K562 (cell line): ENCODE measurements around the gene LAPTM4A. TPM values are rescaled to one million over a fixed set of nuclear protein-coding genes. Genes with fewer than 3 reads are reported as not detected.

Source experiments
- ATAC-seq: fragments of 200-7000 bp; cut with Tn5 transposase; 3 replicates; pipeline ENCODE4 v1.9.1; 2020; ENCODE audit warnings: moderate library complexity
- BruUV-seq: library from RNA; stranded (reverse); fragments of 400-500 nt; replicated peaks from 2 replicates; lab custom pipeline; 2021; lab: Mats Ljungman, UMichigan
- CTCF ChIA-PET: fragments of 300-600 bp; formaldehyde crosslinking; extraction: SDS; loops from one replicate; lab custom pipeline; 2021; ENCODE audit warnings: low intra/inter-chr PET ratio; lab: Yijun Ruan, JAX
- POLR2A ChIA-PET: fragments of 300-600, 350-650 bp; sonication (Branson Sonifier 250); formaldehyde crosslinking; extraction: SDS; loops from one replicate; lab custom pipeline; 2021; ENCODE audit warnings: antibody characterized with exemption, inconsistent platforms; lab: Yijun Ruan, JAX
- DNase-seq, 4 experiments: peaks; one replicate each; pipeline versions ENCODE4 v3.0.0 to v3.0.0-alpha.2; 2011 to 2018; ENCODE audit warnings: low spot score in 3 of 4, mixed read lengths in 3 of 4; ENCODE audit errors: extremely low read depth in 1 of 4
- FAIRE-seq: peaks from 2 replicates; lab custom pipeline; 2011; peaks lifted over from hg19 to GRCh38; lab: Jason Lieb, UNC
- H2AFZ ChIP-seq: 2 replicates; pipeline ENCODE4 v1.6.0; 2011; ENCODE audit warnings: low read depth, low read length, control low read depth, inconsistent platforms
- H3K27ac ChIP-seq: fragments of 200-600 bp; 3 replicates; pipeline ENCODE4 v1.8.0; 2011; ENCODE audit warnings: low read depth, mild to moderate bottlenecking, control low read depth, inconsistent platforms, low read length, moderate library complexity, mixed read lengths; ENCODE audit errors: extremely low read depth
- H3K27me3 ChIP-seq, 2 experiments: fragments of 300-600 bp in 1 of 2; 2 replicates in 1 of 2; 3 replicates in 1 of 2; pipeline versions ENCODE4 v1.6.0 to v1.8.0; 2011; ENCODE audit warnings: inconsistent platforms in 2 of 2, low read length in 2 of 2, mild to moderate bottlenecking in 1 of 2, mixed read lengths in 1 of 2, moderate library complexity in 1 of 2; ENCODE audit not compliant: control insufficient read depth in 2 of 2, insufficient read depth in 2 of 2
- H3K36me3 ChIP-seq: fragments of 300-600 bp; 3 replicates; pipeline ENCODE4 v1.8.0; 2011; ENCODE audit warnings: mild to moderate bottlenecking, low read length, inconsistent platforms; ENCODE audit not compliant: control insufficient read depth, insufficient read depth
- H3K4me1 ChIP-seq, 2 experiments: fragments of 200-600 bp in 1 of 2; replicated peaks in 1 of 2; 2 replicates in 1 of 2; 3 replicates in 1 of 2; pipeline versions ENCODE4 v1.5.1 to v1.8.0; 2011; ENCODE audit warnings: inconsistent platforms in 2 of 2, low read length in 2 of 2, mild to moderate bottlenecking in 1 of 2, mixed read lengths in 1 of 2, moderate library complexity in 1 of 2; ENCODE audit not compliant: control insufficient read depth in 2 of 2, insufficient read depth in 2 of 2
- H3K4me2 ChIP-seq: 2 replicates; pipeline ENCODE4 v1.6.1; 2011; ENCODE audit warnings: low read length, control low read depth, inconsistent platforms, mixed read lengths; ENCODE audit not compliant: insufficient read depth
- H3K4me3 ChIP-seq: fragments of 200-600 bp; sonication (generic), shearing (Covaris generic); 2 replicates; pipeline ENCODE4 v1.5.1; 2016; ENCODE audit warnings: control low read depth, inconsistent platforms
- H3K79me2 ChIP-seq: fragments of 200-600 bp; 3 replicates; pipeline ENCODE4 v1.8.0; 2011; ENCODE audit warnings: low read length, inconsistent platforms; ENCODE audit not compliant: control insufficient read depth, insufficient read depth
- H3K9ac ChIP-seq, 2 experiments: 2 replicates each; pipeline versions ENCODE4 v1.6.0 to v1.6.1; 2011; ENCODE audit warnings: low read depth in 2 of 2, low read length in 2 of 2, control low read depth in 1 of 2, inconsistent platforms in 1 of 2, mild to moderate bottlenecking in 1 of 2, mixed read lengths in 1 of 2; ENCODE audit not compliant: insufficient read depth in 1 of 2
- H3K9me1 ChIP-seq: one replicate; pipeline ENCODE4 v1.6.0; 2011; ENCODE audit warnings: inconsistent platforms, mild to moderate bottlenecking, low read length, moderate library complexity; ENCODE audit not compliant: control insufficient read depth, insufficient read depth
- H3K9me3 ChIP-seq: replicated peaks from 2 replicates; pipeline ENCODE4 v1.5.1; 2011; ENCODE audit warnings: low read depth, low read length, inconsistent platforms; ENCODE audit not compliant: control insufficient read depth, insufficient read depth
- H4K20me1 ChIP-seq: replicated peaks from 2 replicates; pipeline ENCODE4 v1.6.1; 2011; ENCODE audit warnings: low read length, inconsistent platforms, mixed read lengths; ENCODE audit not compliant: control insufficient read depth, insufficient read depth
- HNRNPH1 ChIP-seq: fragments of 200-400 bp; formaldehyde crosslinking; optimal IDR thresholded peaks from 2 replicates; pipeline ENCODE3; 2017; ENCODE audit warnings: low read depth, mild to moderate bottlenecking, low read length, moderate library complexity
- IRF1 ChIP-seq: sonication (generic); formaldehyde crosslinking; IDR thresholded peaks from 2 replicates; pipeline ENCODE4 v1.8.0; 2022; ENCODE audit warnings: missing genetic modification reagents, mild to moderate bottlenecking, borderline replicate concordance
- KDM4B ChIP-seq, 2 experiments: fragments of 450-650 bp in 1 of 2; sonication (generic) in 1 of 2; IDR thresholded peaks; 2 replicates each; pipeline ENCODE4 v1.6.1; 2016 to 2017; ENCODE audit warnings: borderline replicate concordance in 2 of 2, antibody characterized with exemption in 1 of 2, low read depth in 1 of 2, mild to moderate bottlenecking in 1 of 2
- MYC ChIP-seq, 2 experiments: fragments of 250-450 bp in 1 of 2; sonication (Bioruptor Pico) in 1 of 2; IDR thresholded peaks; 2 replicates each; pipeline versions ENCODE4 v1.5.1 to v1.6.1; 2012 to 2021; ENCODE audit warnings: low read depth in 2 of 2, borderline replicate concordance in 1 of 2, improper control_type of control experiment in 1 of 2, low read length in 1 of 2, mild to moderate bottlenecking in 1 of 2, moderate library complexity in 1 of 2
- PCBP1 ChIP-seq: fragments of 200-400 bp; formaldehyde crosslinking; IDR thresholded peaks from 2 replicates; pipeline ENCODE4 v1.6.1; 2018; ENCODE audit warnings: mild to moderate bottlenecking, low read depth, low read length; ENCODE audit not compliant: poor library complexity, severe bottlenecking
- SAFB ChIP-seq: fragments of 200-400 bp; formaldehyde crosslinking; IDR thresholded peaks from 2 replicates; pipeline ENCODE4 v1.6.1; 2017; ENCODE audit warnings: low read depth, low read length, borderline replicate concordance
- SFPQ ChIP-seq: fragments of 200-400 bp; formaldehyde crosslinking; IDR thresholded peaks from 2 replicates; pipeline ENCODE4 v1.6.1; 2017; ENCODE audit warnings: mild to moderate bottlenecking, low read depth, low read length, moderate library complexity
- STAG1 ChIP-seq: sonication (generic); formaldehyde crosslinking; IDR thresholded peaks from 2 replicates; pipeline ENCODE4 v1.5.0; 2020; ENCODE audit warnings: missing genetic modification reagents, borderline replicate concordance
- TAF9B ChIP-seq: fragments of 450-650 bp; IDR thresholded peaks from 2 replicates; pipeline ENCODE4 v1.6.1; 2018; ENCODE audit warnings: mild to moderate bottlenecking; ENCODE audit not compliant: partially characterized antibody
- ZBTB17 ChIP-seq: fragments of 450-650 bp; formaldehyde crosslinking; IDR thresholded peaks from 2 replicates; pipeline ENCODE4 v1.4.0; 2020; ENCODE audit warnings: mild to moderate bottlenecking
- ZBTB34 ChIP-seq: fragments of 250-450 bp; sonication (Bioruptor Pico); IDR thresholded peaks from 2 replicates; pipeline ENCODE4 v1.8.0; 2021; ENCODE audit warnings: mild to moderate bottlenecking, moderate library complexity
- ZNF398 ChIP-seq: fragments of 250-450 bp; sonication (Bioruptor Pico); IDR thresholded peaks from 2 replicates; pipeline ENCODE4 v1.8.0; 2021; ENCODE audit warnings: moderate library complexity, mild to moderate bottlenecking, inconsistent platforms
- WGBS: fragments of 100-300 bp; shearing (Covaris generic); methylation state at CpG from one replicate; pipeline ENCODE4 v1.1.6; 2016; ENCODE audit warnings: low coverage, mixed read lengths; ENCODE audit not compliant: insufficient coverage; ENCODE audit errors: missing lambda C conversion rate; 5-methylcytosine and 5-hydroxymethylcytosine counted together
- in situ Hi-C: fragments of 300-500 bp; cut with MboI; formaldehyde crosslinking; loops from 4 replicates; pipeline ENCODE4 v1.15.0; 2018; ENCODE audit warnings: inconsistent platforms, mixed read lengths
- intact Hi-C: fragments of 100-400 bp; cut with micrococcal nuclease; formaldehyde crosslinking; loops from 2 replicates; pipeline ENCODE4 v1.14.2; 2022
- polyA plus RNA-seq, 8 experiments: library from polyadenylated mRNA; depleted of rRNA in 4 of 8; stranded (reverse) in 5 of 8; unstranded in 3 of 8; fragments of >200 nt; fragmentation: Nextera tagmentation in 2 of 8; fragmentation: Illumina TruSeq in 1 of 8; extraction: Ambion mirVana in 2 of 8; extraction: Trizol in 1 of 8; gene quantifications; 2 replicates each; pipeline versions ENCODE4 v1.2.1 to v1.2.3, GENCODE V29; 2011 to 2014; ENCODE audit warnings: inconsistent platforms in 1 of 8, missing spikeins in 1 of 8
- total RNA-seq, 7 experiments: library from RNA; depleted of rRNA in 6 of 7; stranded (reverse); fragments of >200 nt in 6 of 7; fragmentation: Illumina TruSeq in 2 of 7; extraction: Trizol in 2 of 7; gene quantifications; 2 replicates each; pipeline versions ENCODE4 v1.2.1 to v1.2.3, GENCODE V29; 2011 to 2021; ENCODE audit warnings: low replicate concordance in 1 of 7

Gene LAPTM4A
- total and polyA plus RNA-seq, 9 of the 15 experiments (the other 6 are each of a cell fraction or from before 2014, with no cell fraction given), result 13.4 to 157 (median 50.1) TPM

- H3K9me3 ChIP-seq, result no peaks in the 10 kb centered on the region; the same call in 1 of the 2 replicates
- ATAC-seq (peak; percentile 93), FAIRE-seq (peak; percentile 96), DNase-seq (peak; percentile 84 to 90 (median 88))
- CTCF ChIA-PET, result interaction anchor here (0.6 to 4.4 kb wide), 5 partner anchors 82 to 231 kb away, joined by 3 to 64 read pairs (median 3); no protein-coding TSS in a partner anchor
- H3K27me3 ChIP-seq, result no peaks in the 10 kb centered on the region
- intact Hi-C loops (loop anchor here (1.0 to 10.0 kb wide), 3 partner anchors 83 to 1713 kb away; no protein-coding TSS in a partner anchor), in situ Hi-C loops (loop anchor here (10.0 kb wide), 1 partner anchor 537 kb away; no protein-coding TSS in a partner anchor)
- H3K4me3 ChIP-seq, result no peak overlapping the region
- H3K27ac ChIP-seq, result no peak overlapping the region
- no peaks in the 10 kb centered on the region for H3K36me3 ChIP-seq
- no TSS peak for BruUV-seq
- H4K20me1 ChIP-seq, result no peaks in the 10 kb centered on the region
- no peak overlapping the region for H3K4me2 ChIP-seq
- H3K9me1 ChIP-seq, result no peaks in the 10 kb centered on the region
- POLR2A ChIA-PET, result interaction anchor here (0.5 kb wide), 1 partner anchor 1595 kb away, joined by 4 read pairs; no protein-coding TSS in a partner anchor
- H3K9ac ChIP-seq, result peak overlapping the region in 1 of 2 experiments; percentile 60; a peak in 1 of 4 replicates
- H2AFZ ChIP-seq, result peak overlapping the region; percentile 57; the same call in 1 of the 2 replicates
- no peaks in the 10 kb centered on the region for H3K79me2 ChIP-seq
- WGBS, result 7% methylated on average over 21 of the region's 21 CpGs
- H3K4me1 ChIP-seq, result no peaks in the 10 kb centered on the region; a peak in 1 of 5 replicates
- TF ChIP-seq SAFB (no peak), SFPQ (no peak), IRF1 (CRISPR knock-in tag) (no peak), HNRNPH1 (no peak), TAF9B (no peak), PCBP1 (no peak), ZBTB34 (no peak), MYC (IDR thresholded peaks at IDR 0.05; ENCODE audit: low read depth, low read length) (peak; percentile 21; the same call in 1 of the 2 replicates), MYC (CRISPR knock-in tag; IDR thresholded peaks at IDR 0.05; ENCODE audit: borderline replicate concordance, low read depth) (no peak), ZBTB17 (CRISPR knock-in tag) (no peak), STAG1 (CRISPR knock-in tag) (peak; percentile 89), ZNF398 (CRISPR knock-in tag) (no peak), KDM4B (IDR thresholded peaks at IDR 0.05; ENCODE audit: borderline replicate concordance in 2 of 2, low read depth in 1 of 2) (no peak)
These were observed 46.7 kb upstream of the LAPTM4A start for GRCh38 chr2:20097889-20098714.
